Esophagus muscularis mucosa (tissue), 2 donors: ENCODE results near the gene ZFP37.

Experiments used
- POLR2A ChIP-seq: fragments of 450-650 bp; IDR thresholded peaks from one replicate; pipeline ENCODE4 v1.6.1; 2017; ENCODE audit warnings: antibody characterized with exemption, moderate library complexity, mild to moderate bottlenecking, low read depth
- POLR2AphosphoS5 ChIP-seq, 2 donors: sonication (generic); formaldehyde crosslinking; IDR thresholded peaks; one replicate each; pipeline ENCODE4 v1.6.1; 2017; ENCODE audit warnings: antibody characterized with exemption in 2 of 2

GRCh38 chr9:113018247-113018646 lies 38.3 kb downstream of the ZFP37 start:
- TF ChIP-seq POLR2A: no peak
- TF ChIP-seq POLR2AphosphoS5 (IDR thresholded peaks at IDR 0.05): no peak
